Measurements from ENCODE around the gene ASPM.

Gene ASPM, protein sequence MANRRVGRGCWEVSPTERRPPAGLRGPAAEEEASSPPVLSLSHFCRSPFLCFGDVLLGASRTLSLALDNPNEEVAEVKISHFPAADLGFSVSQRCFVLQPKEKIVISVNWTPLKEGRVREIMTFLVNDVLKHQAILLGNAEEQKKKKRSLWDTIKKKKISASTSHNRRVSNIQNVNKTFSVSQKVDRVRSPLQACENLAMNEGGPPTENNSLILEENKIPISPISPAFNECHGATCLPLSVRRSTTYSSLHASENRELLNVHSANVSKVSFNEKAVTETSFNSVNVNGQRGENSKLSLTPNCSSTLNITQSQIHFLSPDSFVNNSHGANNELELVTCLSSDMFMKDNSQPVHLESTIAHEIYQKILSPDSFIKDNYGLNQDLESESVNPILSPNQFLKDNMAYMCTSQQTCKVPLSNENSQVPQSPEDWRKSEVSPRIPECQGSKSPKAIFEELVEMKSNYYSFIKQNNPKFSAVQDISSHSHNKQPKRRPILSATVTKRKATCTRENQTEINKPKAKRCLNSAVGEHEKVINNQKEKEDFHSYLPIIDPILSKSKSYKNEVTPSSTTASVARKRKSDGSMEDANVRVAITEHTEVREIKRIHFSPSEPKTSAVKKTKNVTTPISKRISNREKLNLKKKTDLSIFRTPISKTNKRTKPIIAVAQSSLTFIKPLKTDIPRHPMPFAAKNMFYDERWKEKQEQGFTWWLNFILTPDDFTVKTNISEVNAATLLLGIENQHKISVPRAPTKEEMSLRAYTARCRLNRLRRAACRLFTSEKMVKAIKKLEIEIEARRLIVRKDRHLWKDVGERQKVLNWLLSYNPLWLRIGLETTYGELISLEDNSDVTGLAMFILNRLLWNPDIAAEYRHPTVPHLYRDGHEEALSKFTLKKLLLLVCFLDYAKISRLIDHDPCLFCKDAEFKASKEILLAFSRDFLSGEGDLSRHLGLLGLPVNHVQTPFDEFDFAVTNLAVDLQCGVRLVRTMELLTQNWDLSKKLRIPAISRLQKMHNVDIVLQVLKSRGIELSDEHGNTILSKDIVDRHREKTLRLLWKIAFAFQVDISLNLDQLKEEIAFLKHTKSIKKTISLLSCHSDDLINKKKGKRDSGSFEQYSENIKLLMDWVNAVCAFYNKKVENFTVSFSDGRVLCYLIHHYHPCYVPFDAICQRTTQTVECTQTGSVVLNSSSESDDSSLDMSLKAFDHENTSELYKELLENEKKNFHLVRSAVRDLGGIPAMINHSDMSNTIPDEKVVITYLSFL (N-terminal part only)

GRCh38 chr1:197146101-197147095 lies at the start of gene ASPM:
Gene ASPM (minus strand): TSS chr1:197146669. CDS start chr1:197146437, 232 bp downstream.
- peak; percentile 90 for DNase-seq (ENCODE audit: low read depth)

- DNase-seq (ENCODE audit: low read depth) = no peak
These were observed 48.6 kb upstream of the ASPM start for GRCh38 chr1:197195100-197195499.

DNA sequence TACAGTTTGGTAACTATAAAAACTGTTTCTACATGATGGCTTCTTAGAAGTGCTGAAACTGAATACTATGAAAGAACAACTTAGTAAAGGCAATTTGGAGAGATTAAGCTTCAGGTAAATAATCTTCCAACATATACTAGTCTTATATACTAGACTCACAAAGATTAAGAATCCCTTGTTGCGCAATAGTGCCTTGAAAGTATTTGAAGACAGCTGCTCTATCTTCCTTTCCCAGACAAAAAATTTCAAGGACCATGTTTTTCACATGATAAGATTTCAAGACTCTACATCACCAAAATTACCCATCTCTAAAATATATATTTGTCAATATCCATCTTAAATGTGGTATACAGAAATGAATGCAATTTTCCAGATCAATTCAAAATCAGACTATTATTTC lies 37.7 kb upstream of the ASPM start:
- DNase-seq (ENCODE audit: low read depth) = no peak

- no peak for DNase-seq (ENCODE audit: low read depth)
These were observed 36.8 kb upstream of the ASPM start for GRCh38 chr1:197183195-197183748.

GRCh38 chr1:197182716-197183115 lies 36.2 kb upstream of the ASPM start:
- DNase-seq (ENCODE audit: low read depth) = no peak

DNA sequence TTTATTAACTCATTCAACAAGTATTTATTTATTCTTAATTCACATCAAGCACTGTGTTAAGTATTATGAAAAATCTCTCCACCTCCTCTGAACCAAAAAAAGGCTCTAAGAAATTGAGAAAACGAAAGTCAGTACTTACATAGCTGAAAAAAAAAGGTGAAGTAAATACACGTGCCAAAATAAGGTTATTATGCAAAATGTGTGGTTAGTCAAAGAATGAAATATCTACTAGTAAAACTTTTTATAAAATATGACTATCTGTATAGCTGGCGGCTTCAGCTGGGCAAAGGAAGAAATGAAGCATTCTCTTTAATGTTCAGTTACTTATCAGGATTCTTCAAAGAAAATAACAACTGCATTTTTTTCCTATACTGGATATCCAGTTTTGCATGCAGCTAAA lies 35.5 kb upstream of the ASPM start:
- no peak for DNase-seq (ENCODE audit: low read depth)

GRCh38 chr1:197180252-197180878 lies 33.9 kb upstream of the ASPM start:
- no peak for DNase-seq (ENCODE audit: low read depth)

DNA sequence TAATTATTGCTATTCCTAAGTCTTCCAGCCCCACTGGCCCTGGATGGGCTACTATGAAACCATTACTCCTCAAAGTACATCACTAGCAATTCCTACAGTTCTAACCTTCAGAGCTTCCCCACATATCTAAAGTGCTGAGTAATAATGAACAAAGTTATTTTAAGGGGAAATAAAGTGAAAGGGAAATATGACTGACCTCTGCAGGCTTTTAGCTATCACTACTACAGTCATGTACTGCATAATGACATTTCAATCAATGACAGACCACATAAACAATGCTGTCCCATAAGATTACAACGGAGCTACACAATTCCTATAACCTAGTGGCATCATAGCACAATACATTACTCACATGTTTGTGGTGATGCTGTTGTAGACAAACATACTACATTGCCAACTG lies 32.5 kb upstream of the ASPM start:
- no peak for DNase-seq (ENCODE audit: low read depth)

DNA sequence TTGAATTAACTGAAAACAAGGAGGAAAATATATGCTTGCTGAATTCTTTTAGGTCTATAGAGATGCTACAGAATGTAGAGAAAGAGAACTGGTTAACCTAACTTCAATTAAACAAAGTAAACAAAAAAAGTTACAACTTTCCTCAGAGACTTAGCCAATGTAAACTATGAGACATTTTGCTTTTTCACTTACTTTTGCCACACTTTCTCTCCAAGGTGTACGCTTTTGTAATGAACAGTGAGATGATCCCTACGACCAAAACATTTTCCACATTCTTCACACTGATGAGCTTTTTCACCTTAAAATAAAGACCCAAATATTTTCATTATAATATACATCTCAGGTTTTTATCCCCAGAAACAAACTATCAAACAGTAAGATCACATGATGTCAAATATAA lies 28.3 kb upstream of the ASPM start:
- DNase-seq (ENCODE audit: low read depth) = no peak

DNA sequence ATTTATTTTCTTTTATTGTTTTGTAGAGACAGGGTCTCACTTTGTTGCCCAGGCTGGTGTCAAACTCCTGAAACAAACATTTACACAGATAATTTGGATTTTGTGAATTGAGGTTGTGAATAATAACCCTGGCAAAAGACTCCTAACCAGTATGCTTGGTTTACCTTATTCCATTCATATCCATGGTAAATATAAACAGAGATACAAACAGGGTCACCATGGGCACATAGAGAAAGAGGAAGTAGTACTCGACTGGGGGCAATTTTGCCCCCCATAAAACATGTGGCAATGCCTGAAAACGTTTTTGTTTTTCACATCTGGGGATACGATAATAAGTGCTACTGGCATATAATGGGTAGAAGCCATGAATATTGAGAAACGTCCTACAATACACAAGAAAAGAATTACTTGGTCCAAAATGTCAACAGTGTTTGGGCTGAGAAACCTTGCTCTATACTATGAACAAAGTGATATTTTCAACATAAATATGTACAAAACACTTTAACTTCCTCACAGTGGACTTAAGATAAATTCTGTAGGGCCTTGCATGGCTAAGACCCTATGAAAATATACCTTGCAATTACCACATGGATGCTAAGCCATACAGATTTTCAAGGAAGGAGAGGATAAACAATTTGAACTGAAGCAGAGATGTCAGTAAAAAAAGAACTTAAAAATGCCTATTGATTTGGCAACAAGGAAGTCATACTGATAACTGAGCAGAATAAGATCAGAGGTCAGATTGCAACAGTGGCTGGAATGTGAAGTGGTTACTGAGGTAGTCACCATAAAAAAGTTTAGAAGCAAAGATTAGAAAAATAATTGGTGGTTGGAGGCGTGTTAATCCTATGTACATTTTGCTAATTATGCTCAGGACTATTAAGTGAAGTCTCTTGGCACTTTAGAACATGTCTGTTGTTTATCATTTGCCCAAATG lies 27.4 kb upstream of the ASPM start:
- DNase-seq (ENCODE audit: low read depth) = no peak

GRCh38 chr1:197171531-197171930 lies 25.1 kb upstream of the ASPM start:
- no peak for DNase-seq (ENCODE audit: low read depth)

DNA sequence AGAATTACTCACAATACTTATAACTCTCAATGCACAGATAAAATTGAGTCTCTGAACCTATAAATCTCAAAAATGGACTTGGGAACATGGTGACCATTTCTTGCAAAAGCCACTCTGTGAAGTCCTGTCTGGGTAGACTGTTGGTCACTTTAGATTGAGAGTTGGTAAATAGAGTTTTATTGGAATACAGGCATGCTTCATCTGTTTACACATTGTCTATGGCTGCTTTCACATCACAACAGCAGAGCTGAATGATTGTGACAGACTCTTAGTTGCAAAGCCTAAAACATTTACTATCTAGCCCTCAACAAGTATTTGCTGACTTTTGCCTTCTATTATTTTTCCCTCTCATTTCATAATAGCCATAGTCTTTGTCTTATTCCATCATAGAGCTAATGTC lies 24.1 kb upstream of the ASPM start:
- DNase-seq (ENCODE audit: low read depth) = no peak

GRCh38 chr1:197159461-197159860 lies 13.0 kb upstream of the ASPM start:
- DNase-seq (ENCODE audit: low read depth) = no peak

DNA sequence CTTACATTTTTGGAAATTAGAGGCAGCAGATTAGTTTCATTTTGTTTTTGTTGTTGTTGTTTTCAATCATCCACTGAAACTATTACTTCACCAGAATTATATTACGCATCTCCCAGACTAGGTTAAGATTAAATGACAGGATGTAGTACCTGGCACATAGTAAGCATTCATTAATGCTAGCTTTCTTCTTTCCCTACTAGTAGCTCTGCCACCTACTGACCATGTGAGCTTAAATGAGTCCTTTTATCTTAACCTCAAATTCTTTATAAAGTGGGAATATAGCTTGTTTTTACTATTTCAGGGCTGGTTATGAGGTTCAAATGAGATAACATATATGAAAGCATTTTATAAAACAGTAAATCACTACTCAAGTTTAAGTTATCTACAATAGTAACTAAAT lies 10.2 kb upstream of the ASPM start:
- no peak for DNase-seq (ENCODE audit: low read depth)

DNA sequence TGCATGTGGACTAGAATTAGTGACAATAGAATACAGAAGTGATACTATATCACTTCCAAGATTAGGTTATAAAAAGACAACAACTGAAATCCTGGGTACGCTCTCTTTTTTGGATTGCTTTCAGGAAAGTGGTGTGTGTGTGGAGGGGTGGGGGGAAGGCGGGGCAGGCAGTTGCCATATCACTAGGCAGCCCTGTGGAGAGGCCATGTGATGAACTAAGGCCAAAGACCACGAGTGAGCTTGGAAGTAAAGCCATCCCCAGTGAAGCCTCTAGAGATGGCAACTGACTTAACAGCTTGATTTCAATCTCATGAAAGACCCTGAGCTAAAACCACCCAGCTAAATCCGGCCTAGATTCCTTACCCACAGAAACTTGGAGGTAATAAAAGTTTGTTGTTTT lies 6.2 kb upstream of the ASPM start:
- DNase-seq (ENCODE audit: low read depth) = no peak

- no peak for DNase-seq (ENCODE audit: low read depth)
These were observed 4.7 kb upstream of the ASPM start for GRCh38 chr1:197151185-197151584.

DNA sequence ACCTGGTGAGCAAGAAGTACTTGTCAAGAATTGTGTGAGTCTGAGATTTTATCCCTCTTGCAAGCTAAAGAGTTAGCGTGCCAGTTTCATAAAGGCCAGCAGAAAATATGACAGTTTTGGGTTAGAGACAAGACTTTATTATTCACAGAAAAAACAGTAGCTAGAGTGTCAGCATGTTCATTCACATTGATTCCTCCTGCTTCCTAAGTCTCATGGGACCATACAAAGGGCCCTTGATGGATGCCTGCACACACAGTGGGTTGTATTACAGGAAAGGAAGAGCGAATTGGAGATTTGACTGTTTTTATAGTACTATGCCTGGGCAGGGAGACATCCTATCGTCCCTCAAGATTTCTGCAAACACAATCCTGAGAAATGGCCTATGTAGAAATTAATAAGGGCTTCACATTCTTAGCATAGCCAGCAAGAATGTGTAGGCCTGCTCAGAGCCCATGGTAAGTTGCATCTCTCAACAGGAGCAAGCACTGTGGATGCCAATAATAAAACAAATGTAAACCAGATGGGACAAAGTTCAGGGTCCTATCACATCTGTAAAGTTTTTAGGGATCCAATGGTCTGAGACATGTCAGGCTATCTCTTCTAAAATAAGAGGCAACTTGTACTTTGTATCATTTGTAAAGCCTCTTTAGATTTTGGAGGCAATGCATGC lies 4.0 kb upstream of the ASPM start:
- DNase-seq (ENCODE audit: low read depth) = no peak

GRCh38 chr1:197149340-197149739 lies 2.9 kb upstream of the ASPM start:
- no peak for DNase-seq (ENCODE audit: low read depth)

Data from T-helper 22 cell (primary cell).